ENCODE data around the gene ALK. TPM values are rescaled to one million over a fixed set of nuclear protein-coding genes. Genes with fewer than 3 reads are reported as not detected.

ALK gene
- total RNA-seq, 2 donors from 2014 or later, result 0.19 TPM; not detected in 1

GRCh38 chr2:29878898-29879297 lies 42.5 kb downstream of the ALK start:
- Histone ChIP-seq H3K4me1 (no peaks in the 10 kb centered on the region), H3K27ac (no peak overlapping the region), H3K4me3 (no peak overlapping the region), H3K9me3 (no peaks in the 10 kb centered on the region), H3K36me3 (no peaks in the 10 kb centered on the region), H3K9ac (ENCODE audit: low read depth in 2 of 2, low read length in 2 of 2) (no peak overlapping the region), H3K27me3 (no peaks in the 10 kb centered on the region)
- intact Hi-C loops (cut with DNase I), result no loop called here
- TF ChIP-seq, protein P1, sequence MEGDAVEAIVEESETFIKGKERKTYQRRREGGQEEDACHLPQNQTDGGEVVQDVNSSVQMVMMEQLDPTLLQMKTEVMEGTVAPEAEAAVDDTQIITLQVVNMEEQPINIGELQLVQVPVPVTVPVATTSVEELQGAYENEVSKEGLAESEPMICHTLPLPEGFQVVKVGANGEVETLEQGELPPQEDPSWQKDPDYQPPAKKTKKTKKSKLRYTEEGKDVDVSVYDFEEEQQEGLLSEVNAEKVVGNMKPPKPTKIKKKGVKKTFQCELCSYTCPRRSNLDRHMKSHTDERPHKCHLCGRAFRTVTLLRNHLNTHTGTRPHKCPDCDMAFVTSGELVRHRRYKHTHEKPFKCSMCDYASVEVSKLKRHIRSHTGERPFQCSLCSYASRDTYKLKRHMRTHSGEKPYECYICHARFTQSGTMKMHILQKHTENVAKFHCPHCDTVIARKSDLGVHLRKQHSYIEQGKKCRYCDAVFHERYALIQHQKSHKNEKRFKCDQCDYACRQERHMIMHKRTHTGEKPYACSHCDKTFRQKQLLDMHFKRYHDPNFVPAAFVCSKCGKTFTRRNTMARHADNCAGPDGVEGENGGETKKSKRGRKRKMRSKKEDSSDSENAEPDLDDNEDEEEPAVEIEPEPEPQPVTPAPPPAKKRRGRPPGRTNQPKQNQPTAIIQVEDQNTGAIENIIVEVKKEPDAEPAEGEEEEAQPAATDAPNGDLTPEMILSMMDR (IDR thresholded peaks at IDR 0.05), result no peak
- DNase-seq, result no peak

GRCh38 chr2:29876374-29876773 lies 45.0 kb downstream of the ALK start:
- H3K4me3 ChIP-seq, result no peak overlapping the region

GRCh38 chr2:29874745-29875144 lies 46.6 kb downstream of the ALK start:
- no peaks in the 10 kb centered on the region for H3K4me1 ChIP-seq
- H3K4me3 ChIP-seq, result no peak overlapping the region
- intact Hi-C loops (cut with DNase I), result no loop called here
- no peaks in the 10 kb centered on the region for H3K36me3 ChIP-seq
- H3K9ac ChIP-seq (ENCODE audit: low read depth in 2 of 2, low read length in 2 of 2), result no peak overlapping the region
- no peak for DNase-seq
- no peak overlapping the region for H3K27ac ChIP-seq
- H3K9me3 ChIP-seq, result no peaks in the 10 kb centered on the region
- no peaks in the 10 kb centered on the region for H3K27me3 ChIP-seq
- TF ChIP-seq, protein P1 (IDR thresholded peaks at IDR 0.05), result no peak

More at GRCh38 chr2:29876374-29876773, 45.0 kb downstream of the ALK start:
- Histone ChIP-seq H3K36me3 (no peaks in the 10 kb centered on the region), H3K9ac (ENCODE audit: low read depth in 2 of 2, low read length in 2 of 2) (no peak overlapping the region), H3K4me1 (no peaks in the 10 kb centered on the region), H3K9me3 (no peaks in the 10 kb centered on the region), H3K27ac (no peak overlapping the region), H3K27me3 (no peaks in the 10 kb centered on the region)
- DNase-seq, result no peak
- TF ChIP-seq, protein P1 (IDR thresholded peaks at IDR 0.05), result no peak
- intact Hi-C loops (cut with DNase I), result no loop called here

- H3K9me3 ChIP-seq, result no peaks in the 10 kb centered on the region
- no peaks in the 10 kb centered on the region for H3K4me1 ChIP-seq
- no peak for DNase-seq
- intact Hi-C loops (cut with DNase I), result no loop called here
- TF ChIP-seq, protein P1 (IDR thresholded peaks at IDR 0.05), result no peak
- no peaks in the 10 kb centered on the region for H3K27me3 ChIP-seq
- H3K36me3 ChIP-seq, result no peaks in the 10 kb centered on the region
- H3K27ac ChIP-seq, result no peak overlapping the region
- H3K9ac ChIP-seq (ENCODE audit: low read depth in 2 of 2, low read length in 2 of 2), result no peak overlapping the region
- no peak overlapping the region for H3K4me3 ChIP-seq
These were observed 48.5 kb downstream of the ALK start for GRCh38 chr2:29872870-29873269.

- no peak overlapping the region for H3K4me3 ChIP-seq
- H3K9ac ChIP-seq (ENCODE audit: low read depth in 2 of 2, low read length in 2 of 2), result no peak overlapping the region
- TF ChIP-seq, protein P1 (IDR thresholded peaks at IDR 0.05), result no peak
- H3K27ac ChIP-seq, result no peak overlapping the region
- DNase-seq, result no peak
- no peaks in the 10 kb centered on the region for H3K4me1 ChIP-seq
- intact Hi-C loops (cut with DNase I), result no loop called here
- no peaks in the 10 kb centered on the region for H3K36me3 ChIP-seq
- H3K27me3 ChIP-seq, result no peaks in the 10 kb centered on the region
- no peaks in the 10 kb centered on the region for H3K9me3 ChIP-seq
These were observed 49.8 kb downstream of the ALK start for GRCh38 chr2:29871541-29871940.

DNA sequence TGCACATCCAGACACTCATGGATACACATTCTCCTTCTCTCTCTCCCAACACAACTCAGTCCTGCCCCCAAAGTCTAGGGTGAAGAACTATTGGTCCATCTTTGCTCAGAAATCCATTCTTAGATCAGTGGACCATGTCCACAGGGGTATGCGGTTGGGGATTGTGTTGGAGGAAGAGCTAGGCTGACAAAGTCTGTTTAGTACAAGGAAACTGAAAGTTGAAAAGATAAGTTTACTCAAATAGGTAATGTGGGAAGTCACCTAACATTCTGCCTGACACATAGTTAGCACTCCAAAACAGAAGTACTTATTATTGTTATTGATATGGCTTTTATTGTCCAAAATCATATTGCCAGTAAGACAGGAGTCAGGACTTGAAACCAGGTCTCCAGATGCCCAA lies 55.9 kb downstream of the ALK start:
- H3K4me3 ChIP-seq, result no peak overlapping the region
- TF ChIP-seq, protein P1 (IDR thresholded peaks at IDR 0.05), result no peak
- intact Hi-C loops (cut with DNase I), result no loop called here
- H3K9me3 ChIP-seq, result no peaks in the 10 kb centered on the region
- H3K4me1 ChIP-seq, result no peaks in the 10 kb centered on the region
- no peaks in the 10 kb centered on the region for H3K27me3 ChIP-seq
- DNase-seq, result no peak
- no peaks in the 10 kb centered on the region for H3K36me3 ChIP-seq
- no peak overlapping the region for H3K27ac ChIP-seq
- H3K9ac ChIP-seq (ENCODE audit: low read depth in 2 of 2, low read length in 2 of 2), result no peak overlapping the region

Measured in colonic mucosa (tissue), 4 donors.